Hepatocyte (in vitro differentiated cells): Measurements from ENCODE around the gene MYADML2. TPM values are rescaled to one million over a fixed set of nuclear protein-coding genes. Genes with fewer than 3 reads are reported as not detected.

Experiments
- DNase-seq: peaks from one replicate; pipeline ENCODE4 v3.0.0-alpha.2; 2016; ENCODE audit warnings: low spot score
- H2AFZ ChIP-seq: fragments of 200-600 bp; sonication (generic); 2 replicates; pipeline ENCODE4 v1.6.0; 2016; ENCODE audit warnings: antibody characterized with exemption, mild to moderate bottlenecking
- H3K27ac ChIP-seq: fragments of 200-600 bp; sonication (generic); 2 replicates; pipeline ENCODE4 v1.5.1; 2016; ENCODE audit warnings: mild to moderate bottlenecking
- H3K27me3 ChIP-seq: fragments of 200-600 bp; sonication (generic); 2 replicates; pipeline ENCODE4 v1.6.1; 2016
- H3K36me3 ChIP-seq: fragments of 200-600 bp; sonication (generic); replicated peaks from 2 replicates; pipeline ENCODE4 v1.5.1; 2016; ENCODE audit warnings: low read depth; ENCODE audit not compliant: insufficient read depth
- H3K4me1 ChIP-seq: fragments of 200-600 bp; sonication (generic); 2 replicates; pipeline ENCODE4 v1.5.1; 2016; ENCODE audit warnings: mild to moderate bottlenecking, moderate library complexity; ENCODE audit not compliant: insufficient read depth
- H3K4me2 ChIP-seq: fragments of 200-600 bp; sonication (generic); 2 replicates; pipeline ENCODE4 v1.6.0; 2016
- H3K4me3 ChIP-seq: fragments of 200-600 bp; sonication (generic); 2 replicates; pipeline ENCODE4 v1.5.1; 2016; ENCODE audit warnings: mild to moderate bottlenecking
- H3K79me2 ChIP-seq: fragments of 200-600 bp; sonication (generic); 2 replicates; pipeline ENCODE4 v1.6.0; 2017; ENCODE audit warnings: mild to moderate bottlenecking
- H3K9me2 ChIP-seq: fragments of 200-600 bp; sonication (generic); replicated peaks from 2 replicates; pipeline ENCODE4 v1.6.0; 2017; ENCODE audit warnings: mild to moderate bottlenecking; ENCODE audit not compliant: insufficient read depth
- H3K9me3 ChIP-seq: fragments of 200-600 bp; sonication (generic); 2 replicates; pipeline ENCODE4 v1.5.1; 2016; ENCODE audit warnings: low read depth, mild to moderate bottlenecking
- H4K20me1 ChIP-seq: fragments of 200-600 bp; sonication (generic); 2 replicates; pipeline ENCODE4 v1.6.0; 2016; ENCODE audit warnings: mild to moderate bottlenecking; ENCODE audit not compliant: insufficient read depth, poor library complexity, severe bottlenecking
- CTCF ChIP-seq: fragments of 200-600 bp; sonication (generic); IDR thresholded peaks from 2 replicates; pipeline ENCODE4 v1.5.1; 2016; ENCODE audit warnings: antibody characterized with exemption, mild to moderate bottlenecking; ENCODE audit not compliant: poor library complexity
- EZH2 ChIP-seq: fragments of 200-600 bp; sonication (generic); IDR thresholded peaks from 2 replicates; pipeline ENCODE4 v1.6.1; 2016; ENCODE audit warnings: antibody characterized with exemption, mild to moderate bottlenecking, borderline replicate concordance
- EZH2phosphoT487 ChIP-seq: fragments of 200-600 bp; sonication (generic); IDR thresholded peaks from one replicate; pipeline ENCODE4 v1.6.1; 2018; ENCODE audit warnings: antibody characterized with exemption, mild to moderate bottlenecking, low read depth, moderate library complexity; ENCODE audit not compliant: unreplicated experiment, severe bottlenecking
- WGBS: methylation state at CpG from one replicate; pipeline ENCODE4 v1.1.6; 2016; ENCODE audit warnings: low lambda C conversion rate; ENCODE audit errors: missing lambda C conversion rate; 5-methylcytosine and 5-hydroxymethylcytosine counted together
- polyA plus RNA-seq: library from polyadenylated mRNA; unstranded; fragments of >200 nt; fragmentation: Nextera tagmentation; extraction: Ambion mirVana; gene quantifications from 2 replicates; pipeline ENCODE4 v1.2.1, GENCODE V29; 2016
- total RNA-seq: library from RNA; depleted of rRNA; stranded (reverse); fragments of >200 nt; gene quantifications from 2 replicates; pipeline ENCODE4 v1.2.3, GENCODE V29; 2014

MYADML2 gene
- total and polyA plus RNA-seq, 2 experiments from 2014 or later = 0.06 TPM; not detected in 1

GRCh38 chr17:81973432-81973831, 26.4 kb upstream of the MYADML2 start:
- Histone ChIP-seq H3K79me2 (peaks cover 5% of the 10 kb centered on the region), H3K4me3 (no peak overlapping the region), H3K4me1 (peaks cover 12% of the 10 kb centered on the region), H4K20me1 (no peaks in the 10 kb centered on the region), H3K4me2 (no peak overlapping the region), H3K9me2 (no peaks in the 10 kb centered on the region), H3K27ac (no peak overlapping the region), H3K36me3 (no peaks in the 10 kb centered on the region), H3K27me3 (no peaks in the 10 kb centered on the region), H3K9me3 (no peaks in the 10 kb centered on the region), H2AFZ (no peak overlapping the region)
- TF ChIP-seq CTCF = no peak
- TF ChIP-seq EZH2 = no peak
- no peak for TF ChIP-seq EZH2phosphoT487
- DNase-seq = no peak

- DNase-seq = no peak
- TF ChIP-seq EZH2 = no peak
- Histone ChIP-seq H3K79me2 (no peaks in the 10 kb centered on the region), H4K20me1 (no peaks in the 10 kb centered on the region), H3K27ac (no peak overlapping the region), H3K36me3 (no peaks in the 10 kb centered on the region), H3K4me3 (no peak overlapping the region), H3K4me2 (peak overlapping the region; percentile 65), H2AFZ (no peak overlapping the region), H3K9me2 (no peaks in the 10 kb centered on the region), H3K4me1 (peaks cover 23% of the 10 kb centered on the region), H3K27me3 (peaks cover 5% of the 10 kb centered on the region), H3K9me3 (no peaks in the 10 kb centered on the region)
- 92% methylated on average over 12 of the region's 12 CpGs for WGBS
Observed at GRCh38 chr17:81968850-81969812, 22.1 kb upstream of the MYADML2 start.

GRCh38 chr17:81968396-81968745, 21.3 kb upstream of the MYADML2 start:
- Histone ChIP-seq H3K36me3 (no peaks in the 10 kb centered on the region), H3K4me2 (peak overlapping the region; percentile 65), H2AFZ (no peak overlapping the region), H3K9me3 (no peaks in the 10 kb centered on the region), H4K20me1 (no peaks in the 10 kb centered on the region), H3K27ac (no peak overlapping the region), H3K27me3 (peaks cover 13% of the 10 kb centered on the region), H3K79me2 (no peaks in the 10 kb centered on the region), H3K4me1 (peaks cover 23% of the 10 kb centered on the region), H3K9me2 (no peaks in the 10 kb centered on the region), H3K4me3 (no peak overlapping the region)
- no peak for TF ChIP-seq CTCF
- no peak for TF ChIP-seq EZH2phosphoT487
- no peak for TF ChIP-seq EZH2
- WGBS = 85% methylated on average over 7 of the region's 7 CpGs
- no peak for DNase-seq

GRCh38 chr17:81967533-81968395, 20.7 kb upstream of the MYADML2 start:
- Histone ChIP-seq H3K9me2 (no peaks in the 10 kb centered on the region), H3K27ac (peak overlapping the region; percentile 12), H3K4me2 (peak overlapping the region; percentile 65), H3K36me3 (no peaks in the 10 kb centered on the region), H2AFZ (no peak overlapping the region), H4K20me1 (no peaks in the 10 kb centered on the region), H3K4me3 (no peak overlapping the region), H3K9me3 (no peaks in the 10 kb centered on the region), H3K79me2 (no peaks in the 10 kb centered on the region), H3K27me3 (peaks cover 19% of the 10 kb centered on the region), H3K4me1 (peaks cover 23% of the 10 kb centered on the region)
- peak; percentile 88 for DNase-seq
- 30% methylated on average over 23 of the region's 36 CpGs for WGBS
- TF ChIP-seq EZH2phosphoT487 (no peak), CTCF (no peak), EZH2 (no peak)
